GM12891 (cell line): ENCODE measurements around the gene SEMA6A.

Source experiments
- POLR2A ChIP-seq: IDR thresholded peaks from 2 replicates; pipeline ENCODE4 v1.6.1; 2011; ENCODE audit warnings: low read depth, low read length, control low read depth
- POLR2AphosphoS5 ChIP-seq: IDR thresholded peaks from 2 replicates; pipeline ENCODE4 v1.6.1; 2011; ENCODE audit warnings: low read depth, low read length, control low read depth
- TAF1 ChIP-seq: IDR thresholded peaks from 2 replicates; pipeline ENCODE4 v1.6.1; 2011; ENCODE audit warnings: low read depth, low read length, control low read depth

- no peak for TF ChIP-seq TAF1
- TF ChIP-seq POLR2A: no peak
- TF ChIP-seq POLR2AphosphoS5: no peak
These were observed 158.6 kb downstream of the SEMA6A start for GRCh38 chr5:116415989-116416388.
